OCI-LY7 (cell line): ENCODE results near the gene DRAM1.

Experiments
- EZH2phosphoT487 ChIP-seq: fragments of 200-600 bp; sonication (generic); IDR thresholded peaks from 2 replicates; pipeline ENCODE4 v1.6.1; 2018; ENCODE audit warnings: low read depth, borderline replicate concordance, mild to moderate bottlenecking, mixed run types, antibody characterized with exemption, low read length, moderate library complexity, mixed read lengths
- TF ChIP-seq, protein P1 (sequence below): fragments of 200-600 bp; sonication (generic); conservative IDR thresholded peaks from 2 replicates; pipeline ENCODE4 v1.5.1; 2014; ENCODE audit warnings: mild to moderate bottlenecking, antibody characterized with exemption, low read length, moderate library complexity, mixed read lengths

DNA sequence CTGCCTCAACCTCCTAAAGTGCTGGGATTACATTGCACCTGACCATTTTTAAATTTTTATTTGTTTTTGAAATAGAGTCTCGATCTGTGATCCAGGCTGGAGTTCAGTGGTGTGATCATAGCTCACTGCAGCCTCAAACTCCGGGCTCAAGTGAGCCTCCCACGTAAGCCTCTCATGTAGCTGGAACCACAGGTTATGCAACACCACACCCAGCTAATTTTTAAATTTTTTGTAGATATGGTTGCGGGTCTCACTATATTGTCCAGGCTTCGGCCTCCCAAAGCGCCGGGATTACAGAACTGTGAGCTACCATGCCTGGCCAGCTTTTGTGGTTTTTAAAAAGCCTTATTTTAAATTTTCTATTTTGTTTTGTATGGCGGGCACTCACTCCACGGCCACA lies 2.2 kb upstream of the DRAM1 start:
- TF ChIP-seq, protein P1, sequence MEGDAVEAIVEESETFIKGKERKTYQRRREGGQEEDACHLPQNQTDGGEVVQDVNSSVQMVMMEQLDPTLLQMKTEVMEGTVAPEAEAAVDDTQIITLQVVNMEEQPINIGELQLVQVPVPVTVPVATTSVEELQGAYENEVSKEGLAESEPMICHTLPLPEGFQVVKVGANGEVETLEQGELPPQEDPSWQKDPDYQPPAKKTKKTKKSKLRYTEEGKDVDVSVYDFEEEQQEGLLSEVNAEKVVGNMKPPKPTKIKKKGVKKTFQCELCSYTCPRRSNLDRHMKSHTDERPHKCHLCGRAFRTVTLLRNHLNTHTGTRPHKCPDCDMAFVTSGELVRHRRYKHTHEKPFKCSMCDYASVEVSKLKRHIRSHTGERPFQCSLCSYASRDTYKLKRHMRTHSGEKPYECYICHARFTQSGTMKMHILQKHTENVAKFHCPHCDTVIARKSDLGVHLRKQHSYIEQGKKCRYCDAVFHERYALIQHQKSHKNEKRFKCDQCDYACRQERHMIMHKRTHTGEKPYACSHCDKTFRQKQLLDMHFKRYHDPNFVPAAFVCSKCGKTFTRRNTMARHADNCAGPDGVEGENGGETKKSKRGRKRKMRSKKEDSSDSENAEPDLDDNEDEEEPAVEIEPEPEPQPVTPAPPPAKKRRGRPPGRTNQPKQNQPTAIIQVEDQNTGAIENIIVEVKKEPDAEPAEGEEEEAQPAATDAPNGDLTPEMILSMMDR, result no peak
- no peak for TF ChIP-seq EZH2phosphoT487
